HepG2 (cell line): ENCODE measurements around the gene ANKRD40. TPM values are rescaled to one million over a fixed set of nuclear protein-coding genes. Genes with fewer than 3 reads are reported as not detected.

Experiments used
- ATAC-seq: fragments of 200-7000 bp; cut with Tn5 transposase; 3 replicates; pipeline ENCODE4 v1.9.1; 2020; ENCODE audit warnings: mild to moderate bottlenecking, moderate library complexity
- BruUV-seq: library from RNA; stranded (reverse); fragments of 400-500 nt; replicated peaks from 2 replicates; lab custom pipeline; 2021; lab: Mats Ljungman, UMichigan
- CTCF ChIA-PET: fragments of 300-600 bp; formaldehyde crosslinking; extraction: SDS; loops from one replicate; lab custom pipeline; 2021; ENCODE audit warnings: low total read pairs, inconsistent platforms, low intra/inter-chr PET ratio; lab: Yijun Ruan, JAX
- POLR2A ChIA-PET: fragments of 350-600 bp; sonication (Branson Sonifier 250); formaldehyde crosslinking; loops from one replicate; lab custom pipeline; 2020; ENCODE audit warnings: antibody characterized with exemption, inconsistent platforms; lab: Yijun Ruan, JAX
- DNase-seq: peaks from one replicate; pipeline ENCODE4 v3.0.0-alpha.2; 2015; ENCODE audit warnings: low spot score
- FAIRE-seq: peaks from 3 replicates; lab custom pipeline; 2011; peaks lifted over from hg19 to GRCh38; lab: Jason Lieb, UNC
- H2AFZ ChIP-seq: one replicate; pipeline ENCODE4 v1.6.1; 2011; ENCODE audit warnings: low read length, inconsistent platforms
- H3K27ac ChIP-seq: fragments of 300-600 bp; 3 replicates; pipeline ENCODE4 v1.8.0; 2011; ENCODE audit warnings: mixed run types, mild to moderate bottlenecking, mixed read lengths, low read length, inconsistent platforms; ENCODE audit not compliant: insufficient read depth; ENCODE audit errors: extremely low read length
- H3K27me3 ChIP-seq, 2 experiments: fragments of 200-600 bp in 1 of 2; 2 replicates in 1 of 2; 3 replicates in 1 of 2; pipeline versions ENCODE4 v1.6.0 to v1.8.0; 2011; ENCODE audit warnings: low read length in 2 of 2, mild to moderate bottlenecking in 2 of 2, moderate library complexity in 2 of 2, inconsistent platforms in 1 of 2; ENCODE audit not compliant: insufficient read depth in 2 of 2, control insufficient read depth in 1 of 2
- H3K36me3 ChIP-seq, 2 experiments: fragments of 200-600 bp in 1 of 2; replicated peaks in 1 of 2; 2 replicates in 1 of 2; 3 replicates in 1 of 2; pipeline versions ENCODE4 v1.5.1 to v1.8.0; 2011; ENCODE audit warnings: low read length in 2 of 2, inconsistent platforms in 1 of 2; ENCODE audit not compliant: insufficient read depth in 2 of 2, control insufficient read depth in 1 of 2
- H3K4me1 ChIP-seq: 2 replicates; pipeline ENCODE4 v1.5.1; 2012; ENCODE audit warnings: low read length, inconsistent platforms; ENCODE audit not compliant: insufficient read depth
- H3K4me2 ChIP-seq: 2 replicates; pipeline ENCODE4 v1.6.0; 2011; ENCODE audit warnings: low read depth, low read length, inconsistent platforms
- H3K4me3 ChIP-seq, 3 experiments: fragments of 200-600 bp in 1 of 3; sonication (generic), shearing (Covaris generic) in 1 of 3; replicated peaks in 1 of 3; 2 replicates each; pipeline ENCODE4 v1.5.1; 2011 to 2016; ENCODE audit warnings: low read length in 3 of 3, inconsistent platforms in 2 of 3, low read depth in 2 of 3, mild to moderate bottlenecking in 2 of 3, control low read depth in 1 of 3, mixed read lengths in 1 of 3; ENCODE audit not compliant: insufficient read depth in 1 of 3
- H3K79me2 ChIP-seq: one replicate; pipeline ENCODE4 v1.6.1; 2011; ENCODE audit warnings: low read length, inconsistent platforms; ENCODE audit not compliant: insufficient read depth
- H3K9ac ChIP-seq: 2 replicates; pipeline ENCODE4 v1.6.0; 2011; ENCODE audit warnings: mild to moderate bottlenecking, low read depth, low read length, inconsistent platforms; ENCODE audit not compliant: insufficient read depth
- H3K9me3 ChIP-seq: 2 replicates; pipeline ENCODE4 v1.5.1; 2012; ENCODE audit warnings: mild to moderate bottlenecking, low read length
- H4K20me1 ChIP-seq: 2 replicates; pipeline ENCODE4 v1.6.0; 2011; ENCODE audit warnings: inconsistent platforms, mild to moderate bottlenecking, low read length, moderate library complexity; ENCODE audit not compliant: insufficient read depth
- BCL6 ChIP-seq: IDR thresholded peaks from 2 replicates; pipeline ENCODE4 v1.6.1; 2016; ENCODE audit warnings: missing genetic modification reagents, missing compliant biosample characterization
- FOXA1 ChIP-seq, 2 experiments: fragments of 450-650 bp in 1 of 2; sonication (generic) in 1 of 2; formaldehyde crosslinking in 1 of 2; IDR thresholded peaks; 2 replicates each; pipeline versions ENCODE4 v1.4.0 to v1.6.1; 2016 to 2020; ENCODE audit warnings: missing genetic modification reagents in 1 of 2
- FOXJ3 ChIP-seq: sonication (generic); formaldehyde crosslinking; IDR thresholded peaks from 2 replicates; pipeline ENCODE4 v1.4.0; 2020; ENCODE audit warnings: missing genetic modification reagents, mild to moderate bottlenecking, borderline replicate concordance
- HNRNPH1 ChIP-seq: fragments of 200-400 bp; formaldehyde crosslinking; optimal IDR thresholded peaks from 2 replicates; pipeline ENCODE3; 2017; ENCODE audit warnings: mild to moderate bottlenecking, low read depth, low read length
- MEIS1 ChIP-seq: sonication (generic); formaldehyde crosslinking; IDR thresholded peaks from 2 replicates; pipeline ENCODE4 v1.9.0; 2021; ENCODE audit warnings: mild to moderate bottlenecking, missing genetic modification reagents, moderate library complexity, borderline replicate concordance
- MTA1 ChIP-seq: sonication (generic); formaldehyde crosslinking; IDR thresholded peaks from 2 replicates; pipeline ENCODE4 v1.4.0; 2020; ENCODE audit warnings: missing genetic modification reagents, mild to moderate bottlenecking, borderline replicate concordance
- PHF21A ChIP-seq: sonication (generic); formaldehyde crosslinking; IDR thresholded peaks from 2 replicates; pipeline ENCODE4 v1.5.0; 2020; ENCODE audit warnings: mild to moderate bottlenecking, missing genetic modification reagents
- RAD51 ChIP-seq: fragments of 450-650 bp; IDR thresholded peaks from 2 replicates; pipeline ENCODE4 v1.6.1; 2016; ENCODE audit warnings: borderline replicate concordance
- THAP11 ChIP-seq: IDR thresholded peaks from 2 replicates; pipeline ENCODE4 v1.6.1; 2016; ENCODE audit warnings: missing biosample characterization, missing genetic modification reagents
- ZBTB3 ChIP-seq: sonication (generic); formaldehyde crosslinking; IDR thresholded peaks from 2 replicates; pipeline ENCODE4 v1.4.0; 2020; ENCODE audit warnings: low read depth, mild to moderate bottlenecking, moderate library complexity, missing genetic modification reagents, borderline replicate concordance
- ZNF510 ChIP-seq: sonication (generic); formaldehyde crosslinking; IDR thresholded peaks from 2 replicates; pipeline ENCODE4 v1.4.0; 2020; ENCODE audit warnings: low read depth, mild to moderate bottlenecking, missing genetic modification reagents
- WGBS: methylation state at CpG from one replicate; pipeline ENCODE4 v1.1.6; 2017; ENCODE audit warnings: low lambda C conversion rate; 5-methylcytosine and 5-hydroxymethylcytosine counted together
- in situ Hi-C: cut with HindIII; loops from 2 replicates; pipeline ENCODE4 v1.10.0; 2017; ENCODE audit warnings: low pct_unique_long_range_greater_than_20kb; ENCODE audit not compliant: extremely low pct_ligation_motif_present
- intact Hi-C: fragments of 100-400 bp; cut with micrococcal nuclease; formaldehyde crosslinking; loops from one replicate; pipeline ENCODE4 v1.10.0; 2022; ENCODE audit not compliant: unreplicated experiment
- polyA plus RNA-seq, 8 experiments: library from polyadenylated mRNA; depleted of rRNA in 3 of 8; stranded (reverse) in 7 of 8; unstranded in 1 of 8; fragments of >200 nt; fragmentation: Illumina TruSeq in 4 of 8; extraction: Trizol in 4 of 8; gene quantifications; 2 replicates each; pipeline versions ENCODE4 v1.2.1 to v1.2.3, GENCODE V29; 2011 to 2016; ENCODE audit warnings: low read depth in 4 of 8, missing spikeins in 1 of 8, mixed read lengths in 1 of 8; ENCODE audit not compliant: insufficient read depth in 1 of 8
- total RNA-seq, 5 experiments: library from RNA; depleted of rRNA; stranded (reverse); fragments of >200 nt; fragmentation: Illumina TruSeq; extraction: Trizol; gene quantifications; 2 replicates each; pipeline ENCODE4 v1.2.3, GENCODE V29; 2016; ENCODE audit warnings: low read depth in 1 of 5
- TF ChIP-seq, protein P1 (sequence below): sonication (generic); formaldehyde crosslinking; IDR thresholded peaks from 2 replicates; pipeline ENCODE4 v1.8.1; 2023; ENCODE audit warnings: mild to moderate bottlenecking, inconsistent platforms, moderate library complexity, missing genetic modification reagents, borderline replicate concordance
- TF ChIP-seq, protein P2 (sequence below), 2 experiments: sonication (generic) in 1 of 2; formaldehyde crosslinking in 1 of 2; IDR thresholded peaks; 2 replicates each; pipeline versions ENCODE4 v1.6.1 to v1.9.0; 2014 to 2022; ENCODE audit warnings: antibody characterized with exemption in 1 of 2, borderline replicate concordance in 1 of 2, inconsistent platforms in 1 of 2, low read depth in 1 of 2, missing genetic modification reagents in 1 of 2

The ANKRD40 gene
- total and polyA plus RNA-seq, 2 of the 13 experiments (the other 11 are each of a cell fraction or from before 2014, with no cell fraction given) = 35.0 to 46.4 TPM

DNA sequence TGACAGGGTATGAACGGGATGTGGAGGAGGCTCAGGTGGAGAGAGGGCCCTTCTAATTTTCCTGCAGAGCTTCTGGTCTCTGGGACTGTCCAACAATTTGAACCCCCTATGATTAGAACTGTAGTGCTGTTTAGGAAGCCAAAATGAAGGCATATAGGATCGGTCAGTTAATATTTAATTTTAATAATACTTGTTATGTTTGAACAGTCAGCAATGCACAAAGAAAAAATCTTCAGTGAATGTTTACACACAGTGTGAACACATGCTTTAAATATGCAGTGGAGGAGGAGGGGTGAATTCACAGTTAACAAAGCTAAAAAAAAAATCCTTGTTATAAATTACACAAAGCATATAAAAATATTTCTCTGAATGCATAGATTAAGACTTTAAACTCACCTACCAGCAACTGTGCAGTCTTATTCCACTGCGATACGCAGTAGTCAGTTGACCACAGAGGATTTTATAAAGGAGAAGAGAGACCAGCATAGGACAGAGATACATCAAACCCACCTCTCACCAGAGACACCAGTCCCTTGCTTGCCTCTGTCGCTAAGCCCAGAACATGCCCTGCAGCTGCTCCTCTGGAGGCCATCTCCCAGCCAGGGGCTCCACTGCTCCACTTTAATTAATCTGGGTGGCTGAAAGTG lies 14.6 kb downstream of the ANKRD40 start:
- H3K36me3 ChIP-seq = peaks cover 13 to 28% of the 10 kb centered on the region in 2 experiments
- ChIA-PET POLR2A (interaction anchor here (0.8 to 21.3 kb wide), 24 partner anchors 8 to 214 kb away, joined by 3 to 839 read pairs (median 9); partner anchors contain the start of genes ABCC3, ANKRD40, CACNA1G and LUC7L3), CTCF (interaction anchor here (2.3 kb wide), 1 partner anchor 60 kb away, joined by 9 read pairs; no protein-coding TSS in a partner anchor)
- H3K4me2 ChIP-seq = peak overlapping the region; percentile 80
- peak overlapping the region; percentile 89 for H3K27ac ChIP-seq
- intact Hi-C loops (loop anchor here (1.0 kb wide), 2 partner anchors 9 to 211 kb away; no protein-coding TSS in a partner anchor), in situ Hi-C loops (loop anchor here (5.0 kb wide), 2 partner anchors 66 to 146 kb away; partner anchors contain the start of gene SPATA20)
- H4K20me1 ChIP-seq = no peaks in the 10 kb centered on the region
- FAIRE-seq (peak; percentile 81), ATAC-seq (peak; percentile 76), DNase-seq (peak; percentile 92)
- no peaks in the 10 kb centered on the region for H3K9me3 ChIP-seq
- H3K27me3 ChIP-seq = no peaks in the 10 kb centered on the region
- BruUV-seq = TSS peak; percentile 19
- H3K9ac ChIP-seq = peak overlapping the region; percentile 66
- 6% methylated on average over 5 of the region's 5 CpGs for WGBS
- peaks cover 4% of the 10 kb centered on the region for H3K79me2 ChIP-seq
- no peak overlapping the region for H2AFZ ChIP-seq
- H3K4me1 ChIP-seq = peaks cover 77% of the 10 kb centered on the region
- peak overlapping the region in 2 of 3 experiments; percentile 7 to 42; a peak in 2 of 6 replicates for H3K4me3 ChIP-seq
- TF ChIP-seq FOXA1 (IDR thresholded peaks at IDR 0.05) (no peak), FOXA1 (CRISPR knock-in tag; IDR thresholded peaks at IDR 0.05) (peak; percentile 77), ZBTB3 (CRISPR knock-in tag) (no peak), PHF21A (peak; percentile 51; the same call in 1 of the 2 replicates), MEIS1 (CRISPR knock-in tag) (no peak), FOXJ3 (CRISPR knock-in tag) (peak; percentile 51; the same call in 1 of the 2 replicates), HNRNPH1 (no peak), MTA1 (CRISPR knock-in tag) (0 out of 2 replicates have a peak, but pooled peaks have one; percentile 16), ZNF510 (CRISPR knock-in tag) (no peak), THAP11 (peak; percentile 24; the same call in 1 of the 2 replicates), RAD51 (no peak), BCL6 (peak; percentile 72)
- TF ChIP-seq, protein P1, sequence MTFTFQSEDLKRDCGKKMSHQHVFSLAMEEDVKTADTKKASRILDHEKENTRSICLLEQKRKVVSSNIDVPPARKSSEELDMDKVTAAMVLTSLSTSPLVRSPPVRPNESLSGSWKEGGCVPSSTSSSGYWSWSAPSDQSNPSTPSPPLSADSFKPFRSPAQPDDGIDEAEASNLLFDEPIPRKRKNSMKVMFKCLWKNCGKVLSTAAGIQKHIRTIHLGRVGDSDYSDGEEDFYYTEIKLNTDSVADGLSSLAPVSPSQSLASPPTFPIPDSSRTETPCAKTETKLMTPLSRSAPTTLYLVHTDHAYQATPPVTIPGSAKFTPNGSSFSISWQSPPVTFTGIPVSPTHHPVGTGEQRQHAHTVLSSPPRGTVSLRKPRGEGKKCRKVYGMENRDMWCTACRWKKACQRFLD = 0 out of 2 replicates have a peak, but pooled peaks have one; percentile 19
- TF ChIP-seq, protein P2, sequence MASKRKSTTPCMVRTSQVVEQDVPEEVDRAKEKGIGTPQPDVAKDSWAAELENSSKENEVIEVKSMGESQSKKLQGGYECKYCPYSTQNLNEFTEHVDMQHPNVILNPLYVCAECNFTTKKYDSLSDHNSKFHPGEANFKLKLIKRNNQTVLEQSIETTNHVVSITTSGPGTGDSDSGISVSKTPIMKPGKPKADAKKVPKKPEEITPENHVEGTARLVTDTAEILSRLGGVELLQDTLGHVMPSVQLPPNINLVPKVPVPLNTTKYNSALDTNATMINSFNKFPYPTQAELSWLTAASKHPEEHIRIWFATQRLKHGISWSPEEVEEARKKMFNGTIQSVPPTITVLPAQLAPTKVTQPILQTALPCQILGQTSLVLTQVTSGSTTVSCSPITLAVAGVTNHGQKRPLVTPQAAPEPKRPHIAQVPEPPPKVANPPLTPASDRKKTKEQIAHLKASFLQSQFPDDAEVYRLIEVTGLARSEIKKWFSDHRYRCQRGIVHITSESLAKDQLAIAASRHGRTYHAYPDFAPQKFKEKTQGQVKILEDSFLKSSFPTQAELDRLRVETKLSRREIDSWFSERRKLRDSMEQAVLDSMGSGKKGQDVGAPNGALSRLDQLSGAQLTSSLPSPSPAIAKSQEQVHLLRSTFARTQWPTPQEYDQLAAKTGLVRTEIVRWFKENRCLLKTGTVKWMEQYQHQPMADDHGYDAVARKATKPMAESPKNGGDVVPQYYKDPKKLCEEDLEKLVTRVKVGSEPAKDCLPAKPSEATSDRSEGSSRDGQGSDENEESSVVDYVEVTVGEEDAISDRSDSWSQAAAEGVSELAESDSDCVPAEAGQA (IDR thresholded peaks at IDR 0.05; ENCODE audit: low read depth) = no peak
- TF ChIP-seq, protein P2 (CRISPR knock-in tag; IDR thresholded peaks at IDR 0.05; ENCODE audit: borderline replicate concordance) = 0 out of 2 replicates have a peak, but pooled peaks have one; percentile 44
